A549 (cell line): Measurements from ENCODE around the gene NEAT1.

Source experiments
- CBX8 ChIP-seq: fragments of 200-600 bp; sonication (generic); IDR thresholded peaks from 2 replicates; pipeline ENCODE4 v1.6.1; 2016
- EP300 ChIP-seq, 2 experiments: fragments of >200 bp; sonication (Bioruptor Twin); formaldehyde crosslinking; IDR thresholded peaks; 2 replicates in 1 of 2; 3 replicates in 1 of 2; pipeline ENCODE4 v1.6.1; 2016 to 2017
- JUN ChIP-seq, 2 experiments: fragments of >200 bp; sonication (Bioruptor Twin); formaldehyde crosslinking; IDR thresholded peaks; 2 replicates in 1 of 2; 3 replicates in 1 of 2; pipeline ENCODE4 v1.6.1; 2016 to 2017
- KDM1A ChIP-seq: fragments of 200-600 bp; sonication (generic); IDR thresholded peaks from 2 replicates; pipeline ENCODE4 v1.6.1; 2016; ENCODE audit warnings: low read depth, mild to moderate bottlenecking
- MAFK ChIP-seq: fragments of 450-650 bp; IDR thresholded peaks from 2 replicates; pipeline ENCODE4 v1.6.1; 2014; ENCODE audit not compliant: partially characterized antibody
- PHF8 ChIP-seq: fragments of 200-600 bp; sonication (generic); IDR thresholded peaks from 2 replicates; pipeline ENCODE4 v1.6.1; 2016; ENCODE audit warnings: low read depth, mild to moderate bottlenecking, antibody characterized with exemption, moderate library complexity, borderline replicate concordance
- TF ChIP-seq, protein P1 (sequence below): fragments of >200 bp; sonication (Bioruptor Twin); formaldehyde crosslinking; IDR thresholded peaks from 3 replicates; pipeline ENCODE4 v1.5.1; 2016
- TF ChIP-seq, protein P2 (sequence below): IDR thresholded peaks from 2 replicates; pipeline ENCODE4 v1.6.1; 2012

DNA sequence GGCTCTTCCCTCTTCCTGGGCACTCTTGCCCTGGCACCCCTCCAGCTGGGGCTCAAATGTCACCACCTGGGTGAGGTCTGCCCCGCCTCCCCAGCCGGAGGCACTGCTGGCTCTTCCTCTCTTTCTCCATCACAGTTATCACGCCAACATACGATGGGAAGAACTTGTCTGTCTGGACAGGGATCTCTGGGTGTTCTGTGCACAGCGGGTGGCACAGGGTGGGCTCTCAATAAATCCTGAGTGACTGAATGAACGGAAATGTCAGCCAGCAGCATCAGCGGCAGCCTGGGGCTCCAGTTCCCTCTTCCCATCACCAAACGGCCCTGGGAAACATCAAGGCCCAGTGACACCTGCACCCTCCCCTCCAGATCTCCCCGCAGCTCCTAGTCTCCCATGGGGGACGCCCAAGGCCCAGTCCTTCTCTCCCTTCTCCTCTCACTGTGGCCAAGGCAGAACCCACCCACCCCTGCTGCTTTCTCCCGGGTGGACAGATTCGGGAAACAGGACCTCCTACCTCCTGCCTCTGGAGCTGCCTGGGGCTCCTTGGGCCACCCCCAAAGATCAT is 39.7 kb upstream of the NEAT1 start:
- TF ChIP-seq, protein P1, sequence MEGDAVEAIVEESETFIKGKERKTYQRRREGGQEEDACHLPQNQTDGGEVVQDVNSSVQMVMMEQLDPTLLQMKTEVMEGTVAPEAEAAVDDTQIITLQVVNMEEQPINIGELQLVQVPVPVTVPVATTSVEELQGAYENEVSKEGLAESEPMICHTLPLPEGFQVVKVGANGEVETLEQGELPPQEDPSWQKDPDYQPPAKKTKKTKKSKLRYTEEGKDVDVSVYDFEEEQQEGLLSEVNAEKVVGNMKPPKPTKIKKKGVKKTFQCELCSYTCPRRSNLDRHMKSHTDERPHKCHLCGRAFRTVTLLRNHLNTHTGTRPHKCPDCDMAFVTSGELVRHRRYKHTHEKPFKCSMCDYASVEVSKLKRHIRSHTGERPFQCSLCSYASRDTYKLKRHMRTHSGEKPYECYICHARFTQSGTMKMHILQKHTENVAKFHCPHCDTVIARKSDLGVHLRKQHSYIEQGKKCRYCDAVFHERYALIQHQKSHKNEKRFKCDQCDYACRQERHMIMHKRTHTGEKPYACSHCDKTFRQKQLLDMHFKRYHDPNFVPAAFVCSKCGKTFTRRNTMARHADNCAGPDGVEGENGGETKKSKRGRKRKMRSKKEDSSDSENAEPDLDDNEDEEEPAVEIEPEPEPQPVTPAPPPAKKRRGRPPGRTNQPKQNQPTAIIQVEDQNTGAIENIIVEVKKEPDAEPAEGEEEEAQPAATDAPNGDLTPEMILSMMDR: no peak
- TF ChIP-seq CBX8: no peak
- no peak; a peak in 1 of 5 replicates for TF ChIP-seq EP300 (IDR thresholded peaks at IDR 0.05)
- TF ChIP-seq, protein P2, sequence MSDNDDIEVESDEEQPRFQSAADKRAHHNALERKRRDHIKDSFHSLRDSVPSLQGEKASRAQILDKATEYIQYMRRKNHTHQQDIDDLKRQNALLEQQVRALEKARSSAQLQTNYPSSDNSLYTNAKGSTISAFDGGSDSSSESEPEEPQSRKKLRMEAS: no peak
- no peak for TF ChIP-seq KDM1A
- TF ChIP-seq JUN (IDR thresholded peaks at IDR 0.05): peak in 1 of 2 experiments; percentile 8; a peak in 1 of 5 replicates
- TF ChIP-seq PHF8: no peak
- TF ChIP-seq MAFK: no peak
